Aorta (tissue), 5 donors: Measurements from ENCODE around the gene ARFGAP1. TPM values are rescaled to one million over a fixed set of nuclear protein-coding genes. Genes with fewer than 3 reads are reported as not detected.
A peak's percentile ranks its signal among the peaks of the same experiment; 100 is the strongest.

ENCODE experiments used
- ATAC-seq: fragments of 200-7000 bp; cut with Tn5 transposase; one replicate; pipeline ENCODE4 v1.9.1; 2022; ENCODE audit warnings: moderate library complexity; ENCODE audit not compliant: low FRiP score
- DNase-seq, 2 donors: peaks; one replicate each; pipeline ENCODE4 v3.0.0-alpha.2; 2020
- H3K27ac ChIP-seq, 2 donors: one replicate each; pipeline ENCODE4 v1.5.1; 2013; ENCODE audit warnings: low read length in 2 of 2, mild to moderate bottlenecking in 2 of 2, moderate library complexity in 2 of 2, control low read depth in 1 of 2, inconsistent platforms in 1 of 2, low read depth in 1 of 2
- H3K27me3 ChIP-seq, 2 donors: one replicate each; pipeline ENCODE4 v1.6.1; 2013; ENCODE audit warnings: control low read depth in 1 of 2, low read length in 1 of 2, mild to moderate bottlenecking in 1 of 2, moderate library complexity in 1 of 2; ENCODE audit not compliant: insufficient read depth in 2 of 2, control insufficient read depth in 1 of 2
- H3K36me3 ChIP-seq, 2 donors: one replicate each; pipeline ENCODE4 v1.6.1; 2013; ENCODE audit warnings: control low read depth in 1 of 2, low read length in 1 of 2, mild to moderate bottlenecking in 1 of 2; ENCODE audit not compliant: insufficient read depth in 2 of 2, control insufficient read depth in 1 of 2
- H3K4me1 ChIP-seq, 2 donors: one replicate each; pipeline ENCODE4 v1.6.1; 2013; ENCODE audit warnings: low read length in 2 of 2, control low read depth in 1 of 2, mild to moderate bottlenecking in 1 of 2, moderate library complexity in 1 of 2; ENCODE audit not compliant: insufficient read depth in 2 of 2, control insufficient read depth in 1 of 2
- H3K4me3 ChIP-seq, 2 donors: one replicate each; pipeline ENCODE4 v1.5.1; 2013; ENCODE audit warnings: low read length in 2 of 2, control low read depth in 1 of 2, mild to moderate bottlenecking in 1 of 2
- H3K9me3 ChIP-seq: one replicate; pipeline ENCODE4 v1.6.1; 2013; ENCODE audit warnings: mild to moderate bottlenecking, low read length; ENCODE audit not compliant: control insufficient read depth
- WGBS, 2 donors: extraction: QIAGEN DNeasy Blood & Tissue Kit; methylation state at CpG; one replicate each; pipeline ENCODE4 v1.1.7; 2013; 5-methylcytosine and 5-hydroxymethylcytosine counted together
- intact Hi-C, 2 donors: fragments of 100-400 bp; cut with DNase I; formaldehyde crosslinking; loops; one replicate each; pipeline versions ENCODE4 v1.14.2 to v1.15.0; 2022
- polyA plus RNA-seq, 2 donors: library from polyadenylated mRNA; stranded (reverse); fragments of 200-250 nt; gene quantifications; one replicate each; pipeline ENCODE4 v1.2.3, GENCODE V29; 2013
- total RNA-seq, 2 donors: library from RNA; stranded (reverse); fragmentation: NEBNext Ultra II Directional; extraction: Animal tissue kit (Norgen Biotek cat#: 25700); gene quantifications; one replicate each; pipeline ENCODE4 v1.2.1, GENCODE V29; 2021
- donor health status: healthy with polysubstance abuse.
- donor health status: Bipolar disorder and iron deficiency.
- donor health status: DM: no; HTN: no; CAD: no.
- donor health status: DM: no; HTN: no; CAD: no.
- donor health status: DM: yes; HTN: yes; CAD: no.

Gene ARFGAP1
- total and polyA plus RNA-seq, 4 donors: 21.7 to 202 (median 81.9) TPM

GRCh38 chr20:63228806-63229205, 43.8 kb upstream of the ARFGAP1 start:
- H3K9me3 ChIP-seq: no peaks in the 10 kb centered on the region
- no peak for DNase-seq
- no peak for ATAC-seq
- no peak overlapping the region for H3K27ac ChIP-seq
- H3K27me3 ChIP-seq: no peaks in the 10 kb centered on the region
- no peaks in the 10 kb centered on the region for H3K4me1 ChIP-seq
- 65 to 71% methylated on average over 13 of the region's 13 CpGs for WGBS, 2 donors
- no peaks in the 10 kb centered on the region for H3K36me3 ChIP-seq
- intact Hi-C loops: no loop called here
- no peak overlapping the region for H3K4me3 ChIP-seq

- Histone ChIP-seq H3K4me1 (no peaks in the 10 kb centered on the region), H3K36me3 (no peaks in the 10 kb centered on the region), H3K9me3 (no peaks in the 10 kb centered on the region), H3K27ac (no peak overlapping the region), H3K4me3 (no peak overlapping the region), H3K27me3 (no peaks in the 10 kb centered on the region)
- intact Hi-C loops: loop anchor here (2.0 to 5.0 kb wide), 2 partner anchors 174 kb away; no protein-coding TSS in a partner anchor
- DNase-seq (peak in 1 of 2 donors; percentile 65), ATAC-seq (peak; percentile 53)
- 14% methylated on average over 17 of the region's 17 CpGs for WGBS, 2 donors
Observed at GRCh38 chr20:63230800-63231268, 41.8 kb upstream of the ARFGAP1 start.

GRCh38 chr20:63232235-63233060, 40.2 kb upstream of the ARFGAP1 start:
- H3K27ac ChIP-seq: no peak overlapping the region
- no peak for DNase-seq
- intact Hi-C loops: loop anchor here in 1 of 2 donors (5.0 kb wide), 1 partner anchor 175 kb away; no protein-coding TSS in a partner anchor

GRCh38 chr20:63233061-63233344, 39.6 kb upstream of the ARFGAP1 start:
- Histone ChIP-seq H3K9me3 (no peaks in the 10 kb centered on the region), H3K4me1 (no peaks in the 10 kb centered on the region), H3K36me3 (no peaks in the 10 kb centered on the region), H3K27me3 (no peaks in the 10 kb centered on the region), H3K27ac (no peak overlapping the region), H3K4me3 (no peak overlapping the region)
- intact Hi-C loops: loop anchor here in 1 of 2 donors (5.0 kb wide), 1 partner anchor 176 kb away; no protein-coding TSS in a partner anchor
- ATAC-seq: no peak
- no peak for DNase-seq
- 63 to 81% methylated on average over 3 of the region's 3 CpGs for WGBS, 2 donors

More at GRCh38 chr20:63232235-63233060, 40.2 kb upstream of the ARFGAP1 start:
- no peak overlapping the region for H3K4me3 ChIP-seq
- H3K4me1 ChIP-seq: no peaks in the 10 kb centered on the region
- no peaks in the 10 kb centered on the region for H3K27me3 ChIP-seq
- H3K36me3 ChIP-seq: no peaks in the 10 kb centered on the region
- H3K9me3 ChIP-seq: no peaks in the 10 kb centered on the region
- WGBS, 2 donors: 39 to 44% methylated on average over 18 of the region's 18 CpGs
- ATAC-seq: no peak

- H3K36me3 ChIP-seq: no peaks in the 10 kb centered on the region
- H3K9me3 ChIP-seq: no peaks in the 10 kb centered on the region
- DNase-seq (no peak), ATAC-seq (no peak)
- no peak overlapping the region for H3K27ac ChIP-seq
- no peak overlapping the region for H3K4me3 ChIP-seq
- intact Hi-C loops: loop anchor here in 1 of 2 donors (5.0 kb wide), 1 partner anchor 177 kb away; no protein-coding TSS in a partner anchor
- H3K27me3 ChIP-seq: no peaks in the 10 kb centered on the region
- H3K4me1 ChIP-seq: no peaks in the 10 kb centered on the region
- 85 to 88% methylated on average over 17 of the region's 17 CpGs for WGBS, 2 donors
Observed at GRCh38 chr20:63233924-63234323, 38.7 kb upstream of the ARFGAP1 start.

- 15% methylated on average over 20 of the region's 20 CpGs for WGBS, 2 donors
- intact Hi-C loops: loop anchor here in 1 of 2 donors (5.0 kb wide), 1 partner anchor 178 kb away; no protein-coding TSS in a partner anchor
Observed at GRCh38 chr20:63234693-63235398, 37.8 kb upstream of the ARFGAP1 start.

GRCh38 chr20:63235399-63235983, 37.1 kb upstream of the ARFGAP1 start, which contains the start of gene BIRC7:
BIRC7 (plus strand) TSS chr20:63235905; CDS start chr20:63236097, 192 bp downstream.
- ATAC-seq: no peak
- no peaks in the 10 kb centered on the region for H3K27me3 ChIP-seq
- no peak within 1 kb of the TSS for H3K4me3 ChIP-seq
- 55 to 59% methylated on average over 15 to 17 of the region's 17 CpGs for WGBS, 2 donors
- no peaks in the 10 kb centered on the region for H3K4me1 ChIP-seq
- intact Hi-C loops: no loop called here
- H3K9me3 ChIP-seq: no peaks in the 10 kb centered on the region
- DNase-seq: no peak
- H3K27ac ChIP-seq: no peak within 1 kb of the TSS
- no peaks in the 10 kb centered on the region for H3K36me3 ChIP-seq

More at GRCh38 chr20:63234693-63235398, 37.8 kb upstream of the ARFGAP1 start:
- H3K36me3 ChIP-seq: no peaks in the 10 kb centered on the region
- no peak overlapping the region for H3K4me3 ChIP-seq
- no peak overlapping the region for H3K27ac ChIP-seq
- H3K27me3 ChIP-seq: no peaks in the 10 kb centered on the region
- DNase-seq (no peak), ATAC-seq (no peak)
- no peaks in the 10 kb centered on the region for H3K4me1 ChIP-seq
- no peaks in the 10 kb centered on the region for H3K9me3 ChIP-seq

- intact Hi-C loops: no loop called here
- WGBS, 2 donors: 86 to 89% methylated on average over 23 to 26 of the region's 26 CpGs
Observed at GRCh38 chr20:63236116-63236837, 36.3 kb upstream of the ARFGAP1 start.

More at GRCh38 chr20:63236116-63236837, 36.3 kb upstream of the ARFGAP1 start:
- Histone ChIP-seq H3K27ac (no peak overlapping the region), H3K4me1 (no peaks in the 10 kb centered on the region), H3K4me3 (no peak overlapping the region), H3K9me3 (no peaks in the 10 kb centered on the region), H3K36me3 (no peaks in the 10 kb centered on the region), H3K27me3 (no peaks in the 10 kb centered on the region)
- no peak for DNase-seq
- no peak for ATAC-seq
